H1 (cell line): ENCODE measurements around the gene GGA2. TPM values are rescaled to one million over a fixed set of nuclear protein-coding genes. Genes with fewer than 3 reads are reported as not detected.

ENCODE experiments used
- CTCF ChIA-PET: fragments of 300-600 bp; sonication (Branson Sonifier 250); formaldehyde crosslinking; loops from one replicate; lab custom pipeline; 2021; ENCODE audit not compliant: partially characterized antibody; lab: Charles Lee
- POLR2A ChIA-PET: fragments of 300-600 bp; sonication (Branson Sonifier 250); formaldehyde crosslinking; loops from one replicate; lab custom pipeline; 2021; ENCODE audit warnings: inconsistent platforms; ENCODE audit not compliant: partially characterized antibody; lab: Charles Lee
- DNase-seq, 2 experiments: peaks; one replicate each; pipeline versions ENCODE4 v3.0.0 to v3.0.0-alpha.2; 2010 to 2022; ENCODE audit warnings: low spot score in 2 of 2, low read depth in 1 of 2, mixed read lengths in 1 of 2
- FAIRE-seq: peaks from 2 replicates; lab custom pipeline; 2011; peaks lifted over from hg19 to GRCh38; lab: Jason Lieb, UNC
- H2AFZ ChIP-seq: 2 replicates; pipeline ENCODE4 v1.8.1; 2012; ENCODE audit warnings: low read length, inconsistent platforms
- H2AK5ac ChIP-seq: 2 replicates; pipeline ENCODE4 v1.6.1; 2013; ENCODE audit warnings: low read depth, low read length
- H2BK120ac ChIP-seq: replicated peaks from 2 replicates; pipeline ENCODE3; 2013; ENCODE audit warnings: low read depth, low read length, inconsistent platforms
- H2BK12ac ChIP-seq: 2 replicates; pipeline ENCODE4 v1.6.1; 2013; ENCODE audit warnings: low read depth, low read length
- H2BK15ac ChIP-seq: 2 replicates; pipeline ENCODE4 v1.6.1; 2013; ENCODE audit warnings: low read length
- H2BK20ac ChIP-seq: 2 replicates; pipeline ENCODE4 v1.6.1; 2013; ENCODE audit warnings: low read length
- H2BK5ac ChIP-seq: 2 replicates; pipeline ENCODE4 v1.6.1; 2013; ENCODE audit warnings: low read depth, low read length
- H3K14ac ChIP-seq: 2 replicates; pipeline ENCODE4 v1.6.1; 2013; ENCODE audit warnings: inconsistent platforms; ENCODE audit not compliant: insufficient read length
- H3K18ac ChIP-seq: 2 replicates; pipeline ENCODE4 v1.6.1; 2013; ENCODE audit warnings: low read length; ENCODE audit errors: extremely low read depth
- H3K23ac ChIP-seq: 2 replicates; pipeline ENCODE4 v1.6.1; 2013; ENCODE audit warnings: inconsistent platforms; ENCODE audit not compliant: insufficient read length
- H3K23me2 ChIP-seq: 2 replicates; pipeline ENCODE4 v1.6.1; 2013; ENCODE audit warnings: low read depth, low read length
- H3K27ac ChIP-seq: 2 replicates; pipeline ENCODE4 v1.6.1; 2011; ENCODE audit warnings: low read depth, low read length, inconsistent platforms
- H3K27me3 ChIP-seq, 4 experiments: replicated peaks in 1 of 4; 1 replicate in 1 of 4; 2 replicates in 3 of 4; pipeline versions ENCODE4 v1.6.1 to v1.8.1; 2011 to 2013; ENCODE audit warnings: low read length in 3 of 4, mild to moderate bottlenecking in 3 of 4, inconsistent platforms in 2 of 4, mixed read lengths in 2 of 4, moderate library complexity in 1 of 4; ENCODE audit not compliant: control insufficient read depth in 3 of 4, insufficient read depth in 3 of 4; ENCODE audit errors: extremely low read depth in 1 of 4
- H3K36me3 ChIP-seq, 4 experiments: 2 replicates each; pipeline versions ENCODE4 v1.6.1 to v1.8.1; 2011 to 2013; ENCODE audit warnings: mild to moderate bottlenecking in 4 of 4, low read length in 3 of 4, moderate library complexity in 2 of 4, control low read depth in 1 of 4, inconsistent platforms in 1 of 4; ENCODE audit not compliant: insufficient read depth in 4 of 4, control insufficient read depth in 2 of 4
- H3K4ac ChIP-seq: replicated peaks from 2 replicates; pipeline ENCODE3; 2013; ENCODE audit warnings: low read length, low read depth, mixed read lengths, inconsistent platforms; ENCODE audit not compliant: insufficient read length
- H3K4me1 ChIP-seq, 4 experiments: replicated peaks in 1 of 4; 1 replicate in 1 of 4; 2 replicates in 3 of 4; pipeline versions ENCODE4 v1.6.1 to v1.8.1; 2011 to 2013; ENCODE audit warnings: low read length in 3 of 4, inconsistent platforms in 2 of 4, mixed read lengths in 1 of 4; ENCODE audit not compliant: insufficient read depth in 4 of 4, control insufficient read depth in 3 of 4
- H3K4me2 ChIP-seq, 2 experiments: 2 replicates each; pipeline versions ENCODE4 v1.6.1 to v1.8.1; 2011 to 2013; ENCODE audit warnings: low read depth in 2 of 2, low read length in 2 of 2, control low read depth in 1 of 2, inconsistent platforms in 1 of 2, mild to moderate bottlenecking in 1 of 2; ENCODE audit not compliant: insufficient read depth in 1 of 2
- H3K4me3 ChIP-seq, 4 experiments: fragments of 200-600, 300-600 bp in 1 of 4; sonication (generic), shearing (Covaris generic), sonication (Bioruptor Twin) in 1 of 4; 2 replicates each; pipeline versions ENCODE4 v1.5.1 to v1.8.1; 2011 to 2016; ENCODE audit warnings: low read length in 4 of 4, low read depth in 3 of 4, control low read depth in 2 of 4, inconsistent platforms in 2 of 4, mild to moderate bottlenecking in 2 of 4, mixed read lengths in 1 of 4, moderate library complexity in 1 of 4; ENCODE audit not compliant: insufficient read depth in 2 of 4; ENCODE audit errors: extremely low read depth in 1 of 4
- H3K56ac ChIP-seq: replicated peaks from 2 replicates; pipeline ENCODE3; 2013; ENCODE audit warnings: low read depth, mild to moderate bottlenecking, mixed read lengths, low read length, inconsistent platforms; ENCODE audit not compliant: insufficient read length
- H3K79me1 ChIP-seq: 2 replicates; pipeline ENCODE4 v1.6.1; 2013; ENCODE audit warnings: low read depth, low read length, control low read depth
- H3K79me2 ChIP-seq, 2 experiments: 2 replicates each; pipeline versions ENCODE4 v1.6.1 to v1.8.1; 2012 to 2013; ENCODE audit warnings: low read length in 2 of 2, mild to moderate bottlenecking in 2 of 2, inconsistent platforms in 1 of 2; ENCODE audit not compliant: insufficient read depth in 2 of 2, control insufficient read depth in 1 of 2
- H3K9ac ChIP-seq, 4 experiments: replicated peaks in 1 of 4; 1 replicate in 1 of 4; 2 replicates in 3 of 4; pipeline versions ENCODE4 v1.6.1 to v1.8.1; 2011 to 2013; ENCODE audit warnings: low read depth in 3 of 4, low read length in 3 of 4, control low read depth in 2 of 4, mild to moderate bottlenecking in 2 of 4, moderate library complexity in 2 of 4, inconsistent platforms in 1 of 4; ENCODE audit errors: extremely low read depth in 1 of 4
- H3K9me3 ChIP-seq, 2 experiments: 2 replicates each; pipeline versions ENCODE4 v1.6.1 to v1.8.1; 2012 to 2013; ENCODE audit warnings: mild to moderate bottlenecking in 2 of 2, moderate library complexity in 2 of 2, control low read depth in 1 of 2, inconsistent platforms in 1 of 2, low read depth in 1 of 2, low read length in 1 of 2, mixed read lengths in 1 of 2; ENCODE audit not compliant: insufficient read depth in 2 of 2
- H4K20me1 ChIP-seq, 2 experiments: replicated peaks in 1 of 2; 2 replicates each; pipeline versions ENCODE3 to v1.8.1; 2011 to 2013; ENCODE audit warnings: inconsistent platforms in 2 of 2, low read length in 2 of 2, mild to moderate bottlenecking in 1 of 2; ENCODE audit not compliant: insufficient read depth in 2 of 2, control insufficient read depth in 1 of 2
- H4K5ac ChIP-seq: 2 replicates; pipeline ENCODE4 v1.6.1; 2013; ENCODE audit warnings: low read length, low read depth, mixed read lengths, inconsistent platforms; ENCODE audit not compliant: insufficient read length
- H4K8ac ChIP-seq: 2 replicates; pipeline ENCODE4 v1.8.0; 2013; ENCODE audit warnings: mild to moderate bottlenecking, moderate library complexity, low read length, inconsistent platforms; ENCODE audit not compliant: insufficient read depth; ENCODE audit errors: extremely low read depth
- H4K91ac ChIP-seq: replicated peaks from 2 replicates; pipeline ENCODE3; 2013; ENCODE audit warnings: low read length, mixed read lengths, inconsistent platforms; ENCODE audit not compliant: insufficient read length
- CBX8 ChIP-seq: fragments of 300-800, 300-1000 bp; sonication (generic); IDR thresholded peaks from 2 replicates; pipeline ENCODE4 v1.7.1; 2016; ENCODE audit warnings: low read depth, low read length, borderline replicate concordance
- CEBPB ChIP-seq: IDR thresholded peaks from 2 replicates; pipeline ENCODE4 v1.6.1; 2012; ENCODE audit warnings: low read depth, low read length
- GTF2F1 ChIP-seq: IDR thresholded peaks from 2 replicates; pipeline ENCODE4 v1.6.1; 2012; ENCODE audit warnings: low read depth, low read length, improper control_type of control experiment, borderline replicate concordance
- KDM4A ChIP-seq: IDR thresholded peaks from one replicate; pipeline ENCODE4 v1.7.1; 2012; ENCODE audit warnings: low read depth, mild to moderate bottlenecking, moderate library complexity, low read length, inconsistent platforms; ENCODE audit not compliant: severe bottlenecking
- POU5F1 ChIP-seq: IDR thresholded peaks from 2 replicates; pipeline ENCODE4 v1.6.1; 2011; ENCODE audit warnings: low read depth, mild to moderate bottlenecking, low read length, moderate library complexity
- RAD21 ChIP-seq, 2 experiments: IDR thresholded peaks in 1 of 2; conservative IDR thresholded peaks in 1 of 2; 2 replicates each; pipeline ENCODE4 v1.6.1; 2011; ENCODE audit warnings: low read depth in 2 of 2, low read length in 2 of 2, improper control_type of control experiment in 1 of 2, inconsistent platforms in 1 of 2, mild to moderate bottlenecking in 1 of 2, moderate library complexity in 1 of 2
- SP2 ChIP-seq: IDR thresholded peaks from 2 replicates; pipeline ENCODE4 v1.6.1; 2012; ENCODE audit warnings: mild to moderate bottlenecking, low read length, inconsistent platforms
- TAF7 ChIP-seq: optimal IDR thresholded peaks from 2 replicates; pipeline ENCODE3; 2011; ENCODE audit warnings: low read depth, mild to moderate bottlenecking, inconsistent platforms, low read length, moderate library complexity, borderline replicate concordance
- TBP ChIP-seq: IDR thresholded peaks from 2 replicates; pipeline ENCODE4 v1.6.1; 2011; ENCODE audit warnings: low read depth, low read length, improper control_type of control experiment
- WGBS, 2 experiments: shearing (Covaris generic) in 1 of 2; methylation state at CpG; one replicate each; pipeline versions ENCODE4 v1.1.6 to v1.1.7; 2013 to 2015; ENCODE audit warnings: low lambda C conversion rate in 2 of 2, mixed read lengths in 2 of 2, inconsistent platforms in 1 of 2, low coverage in 1 of 2, missing lambda C conversion rate in 1 of 2; ENCODE audit not compliant: insufficient replicate concordance in 2 of 2, insufficient coverage in 1 of 2, insufficient read length in 1 of 2; ENCODE audit errors: extremely low coverage in 1 of 2, missing lambda C conversion rate in 1 of 2; 5-methylcytosine and 5-hydroxymethylcytosine counted together
- polyA plus RNA-seq, 7 experiments: library from polyadenylated mRNA; depleted of rRNA in 3 of 7; stranded (reverse) in 5 of 7; unstranded in 2 of 7; fragments of >200 nt in 5 of 7; fragments of 200-250 nt in 2 of 7; gene quantifications; 1 replicate in 5 of 7; 2 replicates in 1 of 7; 4 replicates in 1 of 7; pipeline versions ENCODE4 v1.2.1 to v1.2.3, GENCODE V29; 2011 to 2013; ENCODE audit warnings: missing spikeins in 2 of 7, mixed read lengths in 2 of 7
- total RNA-seq: library from RNA; stranded (reverse); fragmentation: NEBNext Ultra II Directional; extraction: Animal tissue kit (Norgen Biotek cat#: 25700); gene quantifications from 2 replicates; pipeline ENCODE4 v1.2.1, GENCODE V29; 2021
- TF ChIP-seq, protein P1 (sequence below): IDR thresholded peaks from 2 replicates; pipeline ENCODE4 v1.6.1; 2011; ENCODE audit warnings: low read length, improper control_type of control experiment
- TF ChIP-seq, protein P2 (sequence below): IDR thresholded peaks from 2 replicates; pipeline ENCODE4 v1.6.1; 2012; ENCODE audit warnings: low read length, inconsistent platforms

Gene GGA2
- total and polyA plus RNA-seq, 2 of the 8 experiments (the other 6 are each of a cell fraction or from before 2014, with no cell fraction given), result 65.8 to 114 TPM

DNA sequence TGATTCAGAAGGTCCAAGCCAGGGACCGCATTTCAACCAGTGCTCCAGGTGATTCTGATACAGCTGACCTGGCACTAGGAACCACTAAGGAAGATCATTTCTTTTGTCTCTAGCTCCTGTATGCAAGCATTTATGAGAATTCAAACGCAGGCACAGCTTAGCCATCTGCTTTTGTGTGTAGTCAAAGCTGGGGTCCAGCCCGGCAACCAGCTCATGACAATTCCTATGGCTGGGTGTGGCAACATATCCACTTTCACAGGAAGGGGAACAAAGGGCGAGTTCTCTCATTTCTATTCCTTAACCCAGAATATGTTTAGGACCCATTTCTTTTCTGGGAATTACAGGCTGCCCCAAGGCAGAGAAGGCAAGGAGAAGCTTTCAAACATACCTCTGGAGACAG, 30.0 kb downstream of the GGA2 start:
- no peaks in the 10 kb centered on the region for H3K4me1 ChIP-seq
- no peak overlapping the region for H3K18ac ChIP-seq
- no peaks in the 10 kb centered on the region for H3K9me3 ChIP-seq
- H2BK5ac ChIP-seq, result no peak overlapping the region
- H3K4me3 ChIP-seq, result no peak overlapping the region
- no peak for FAIRE-seq
- no peaks in the 10 kb centered on the region for H3K27me3 ChIP-seq
- H2AFZ ChIP-seq, result no peak overlapping the region
- H4K8ac ChIP-seq, result no peak overlapping the region
- no peak overlapping the region for H2AK5ac ChIP-seq
- ChIA-PET CTCF (no interaction called here), POLR2A (interaction anchor here (0.7 to 1.1 kb wide), 2 partner anchors 9 to 19 kb away, joined by 3 read pairs; no protein-coding TSS in a partner anchor)
- H2BK15ac ChIP-seq, result no peak overlapping the region
- 0 out of 2 replicates have a peak overlapping the region, but pooled peaks have one; percentile 25 for H3K27ac ChIP-seq
- H4K20me1 ChIP-seq, result peaks cover 10 to 13% of the 10 kb centered on the region in 2 experiments
- no peak overlapping the region for H3K4ac ChIP-seq
- H3K14ac ChIP-seq, result no peak overlapping the region
- no peaks in the 10 kb centered on the region for H3K79me2 ChIP-seq
- H3K23ac ChIP-seq, result no peak overlapping the region
- DNase-seq, result no peak
- no peak overlapping the region for H4K91ac ChIP-seq
- WGBS, 2 experiments, result 82% methylated on average over 4 of the region's 4 CpGs; no CpG with 5 or more reads in 1 of the 2 experiments
- peaks cover 47 to 87% (median 72%) of the 10 kb centered on the region in 4 experiments for H3K36me3 ChIP-seq
- H3K4me2 ChIP-seq, result no peak overlapping the region
- H2BK20ac ChIP-seq, result no peak overlapping the region
- no peak overlapping the region for H3K56ac ChIP-seq
- TF ChIP-seq RAD21 (IDR thresholded peaks at IDR 0.05 in 1 of 2, conservative IDR thresholded peaks at IDR 0.05 in 1 of 2; ENCODE audit: low read depth in 2 of 2, low read length in 2 of 2) (no peak), TAF7 (no peak), POU5F1 (no peak), CBX8 (no peak), SP2 (no peak), TBP (no peak), CEBPB (no peak), GTF2F1 (no peak), KDM4A (no peak)
- TF ChIP-seq, protein P1, sequence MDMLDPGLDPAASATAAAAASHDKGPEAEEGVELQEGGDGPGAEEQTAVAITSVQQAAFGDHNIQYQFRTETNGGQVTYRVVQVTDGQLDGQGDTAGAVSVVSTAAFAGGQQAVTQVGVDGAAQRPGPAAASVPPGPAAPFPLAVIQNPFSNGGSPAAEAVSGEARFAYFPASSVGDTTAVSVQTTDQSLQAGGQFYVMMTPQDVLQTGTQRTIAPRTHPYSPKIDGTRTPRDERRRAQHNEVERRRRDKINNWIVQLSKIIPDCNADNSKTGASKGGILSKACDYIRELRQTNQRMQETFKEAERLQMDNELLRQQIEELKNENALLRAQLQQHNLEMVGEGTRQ, result no peak
- TF ChIP-seq, protein P2, sequence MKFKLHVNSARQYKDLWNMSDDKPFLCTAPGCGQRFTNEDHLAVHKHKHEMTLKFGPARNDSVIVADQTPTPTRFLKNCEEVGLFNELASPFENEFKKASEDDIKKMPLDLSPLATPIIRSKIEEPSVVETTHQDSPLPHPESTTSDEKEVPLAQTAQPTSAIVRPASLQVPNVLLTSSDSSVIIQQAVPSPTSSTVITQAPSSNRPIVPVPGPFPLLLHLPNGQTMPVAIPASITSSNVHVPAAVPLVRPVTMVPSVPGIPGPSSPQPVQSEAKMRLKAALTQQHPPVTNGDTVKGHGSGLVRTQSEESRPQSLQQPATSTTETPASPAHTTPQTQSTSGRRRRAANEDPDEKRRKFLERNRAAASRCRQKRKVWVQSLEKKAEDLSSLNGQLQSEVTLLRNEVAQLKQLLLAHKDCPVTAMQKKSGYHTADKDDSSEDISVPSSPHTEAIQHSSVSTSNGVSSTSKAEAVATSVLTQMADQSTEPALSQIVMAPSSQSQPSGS, result no peak
- no peak overlapping the region for H4K5ac ChIP-seq
- no peaks in the 10 kb centered on the region for H3K23me2 ChIP-seq
- no peak overlapping the region for H2BK12ac ChIP-seq
- no peaks in the 10 kb centered on the region; the same call in 1 of the 2 replicates for H3K79me1 ChIP-seq
- no peak overlapping the region for H2BK120ac ChIP-seq
- no peak overlapping the region for H3K9ac ChIP-seq
